ENCODE measurements around the gene ZPR1. TPM values are rescaled to one million over a fixed set of nuclear protein-coding genes. Genes with fewer than 3 reads are reported as not detected.

ZPR1 gene
- total RNA-seq, 1 experiment from 2014 or later, result 105 TPM

DNA sequence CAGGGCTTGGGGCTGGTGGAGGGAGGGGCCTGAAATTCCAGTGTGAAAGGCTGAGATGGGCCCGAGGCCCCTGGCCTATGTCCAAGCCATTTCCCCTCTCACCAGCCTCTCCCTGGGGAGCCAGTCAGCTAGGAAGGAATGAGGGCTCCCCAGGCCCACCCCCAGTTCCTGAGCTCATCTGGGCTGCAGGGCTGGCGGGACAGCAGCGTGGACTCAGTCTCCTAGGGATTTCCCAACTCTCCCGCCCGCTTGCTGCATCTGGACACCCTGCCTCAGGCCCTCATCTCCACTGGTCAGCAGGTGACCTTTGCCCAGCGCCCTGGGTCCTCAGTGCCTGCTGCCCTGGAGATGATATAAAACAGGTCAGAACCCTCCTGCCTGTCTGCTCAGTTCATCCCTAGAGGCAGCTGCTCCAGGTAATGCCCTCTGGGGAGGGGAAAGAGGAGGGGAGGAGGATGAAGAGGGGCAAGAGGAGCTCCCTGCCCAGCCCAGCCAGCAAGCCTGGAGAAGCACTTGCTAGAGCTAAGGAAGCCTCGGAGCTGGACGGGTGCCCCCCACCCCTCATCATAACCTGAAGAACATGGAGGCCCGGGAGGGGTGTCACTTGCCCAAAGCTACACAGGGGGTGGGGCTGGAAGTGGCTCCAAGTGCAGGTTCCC is 41.8 kb upstream of the ZPR1 start, which contains the start of gene APOC3:
APOC3 (plus strand) TSS at position 383 of the 659 bp plus-strand sequence. CDS start 676 bp downstream, outside the sequence.
- intact Hi-C loops (cut with micrococcal nuclease), result no loop called here
- TF ChIP-seq, protein P1, sequence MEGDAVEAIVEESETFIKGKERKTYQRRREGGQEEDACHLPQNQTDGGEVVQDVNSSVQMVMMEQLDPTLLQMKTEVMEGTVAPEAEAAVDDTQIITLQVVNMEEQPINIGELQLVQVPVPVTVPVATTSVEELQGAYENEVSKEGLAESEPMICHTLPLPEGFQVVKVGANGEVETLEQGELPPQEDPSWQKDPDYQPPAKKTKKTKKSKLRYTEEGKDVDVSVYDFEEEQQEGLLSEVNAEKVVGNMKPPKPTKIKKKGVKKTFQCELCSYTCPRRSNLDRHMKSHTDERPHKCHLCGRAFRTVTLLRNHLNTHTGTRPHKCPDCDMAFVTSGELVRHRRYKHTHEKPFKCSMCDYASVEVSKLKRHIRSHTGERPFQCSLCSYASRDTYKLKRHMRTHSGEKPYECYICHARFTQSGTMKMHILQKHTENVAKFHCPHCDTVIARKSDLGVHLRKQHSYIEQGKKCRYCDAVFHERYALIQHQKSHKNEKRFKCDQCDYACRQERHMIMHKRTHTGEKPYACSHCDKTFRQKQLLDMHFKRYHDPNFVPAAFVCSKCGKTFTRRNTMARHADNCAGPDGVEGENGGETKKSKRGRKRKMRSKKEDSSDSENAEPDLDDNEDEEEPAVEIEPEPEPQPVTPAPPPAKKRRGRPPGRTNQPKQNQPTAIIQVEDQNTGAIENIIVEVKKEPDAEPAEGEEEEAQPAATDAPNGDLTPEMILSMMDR (IDR thresholded peaks at IDR 0.05; ENCODE audit: unreplicated experiment), result no peak
- BruUV-seq (replicated peaks), result no TSS peak
- Mint-ChIP-seq H3K27ac (ENCODE audit: low read depth, unreplicated experiment) (no peak within 1 kb of the TSS), H3K9me3 (ENCODE audit: unreplicated experiment) (no peaks in the 10 kb centered on the region), H3K36me3 (ENCODE audit: insufficient read depth, unreplicated experiment) (no peaks in the 10 kb centered on the region), H3K27me3 (ENCODE audit: insufficient read depth, unreplicated experiment) (no peaks in the 10 kb centered on the region), H3K4me1 (ENCODE audit: insufficient read depth, unreplicated experiment) (no peaks in the 10 kb centered on the region), H3K4me3 (ENCODE audit: unreplicated experiment) (no peak within 1 kb of the TSS)
- DNase-seq (ENCODE audit: unreplicated experiment), result peak; percentile 17
- POLR2A ChIA-PET, result interaction anchor here (0.6 to 1.0 kb wide), 2 partner anchors 10 to 43 kb away, joined by 3 read pairs; no protein-coding TSS in a partner anchor
- CTCF ChIA-PET, result interaction anchor here (0.7 kb wide), 1 partner anchor 40 kb away, joined by 3 read pairs; no protein-coding TSS in a partner anchor

DNA sequence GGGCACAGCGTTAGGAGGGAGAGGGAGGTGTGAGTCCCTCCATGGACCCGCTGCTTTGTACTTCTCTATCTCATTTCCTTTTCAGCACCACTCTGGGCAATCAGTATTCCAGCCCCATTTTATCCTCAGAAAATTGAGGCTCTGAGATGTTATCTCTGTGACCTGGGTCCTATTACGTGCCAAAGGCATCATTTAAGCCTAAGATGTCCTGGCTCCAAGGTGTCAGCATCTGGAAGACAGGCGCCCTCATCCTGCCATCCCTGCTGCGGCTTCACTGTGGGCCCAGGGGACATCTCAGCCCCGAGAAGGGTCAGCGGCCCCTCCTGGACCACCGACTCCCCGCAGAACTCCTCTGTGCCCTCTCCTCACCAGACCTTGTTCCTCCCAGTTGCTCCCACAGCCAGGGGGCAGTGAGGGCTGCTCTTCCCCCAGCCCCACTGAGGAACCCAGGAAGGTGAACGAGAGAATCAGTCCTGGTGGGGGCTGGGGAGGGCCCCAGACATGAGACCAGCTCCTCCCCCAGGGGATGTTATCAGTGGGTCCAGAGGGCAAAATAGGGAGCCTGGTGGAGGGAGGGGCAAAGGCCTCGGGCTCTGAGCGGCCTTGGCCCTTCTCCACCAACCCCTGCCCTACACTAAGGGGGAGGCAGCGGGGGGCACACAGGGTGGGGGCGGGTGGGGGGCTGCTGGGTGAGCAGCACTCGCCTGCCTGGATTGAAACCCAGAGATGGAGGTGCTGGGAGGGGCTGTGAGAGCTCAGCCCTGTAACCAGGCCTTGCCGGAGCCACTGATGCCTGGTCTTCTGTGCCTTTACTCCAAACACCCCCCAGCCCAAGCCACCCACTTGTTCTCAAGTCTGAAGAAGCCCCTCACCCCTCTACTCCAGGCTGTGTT is 41.1 kb upstream of the ZPR1 start:
- Mint-ChIP-seq H3K4me3 (ENCODE audit: unreplicated experiment) (no peak overlapping the region), H3K9me3 (ENCODE audit: unreplicated experiment) (no peaks in the 10 kb centered on the region), H3K27ac (ENCODE audit: low read depth, unreplicated experiment) (no peak overlapping the region), H3K36me3 (ENCODE audit: insufficient read depth, unreplicated experiment) (no peaks in the 10 kb centered on the region), H3K4me1 (ENCODE audit: insufficient read depth, unreplicated experiment) (no peaks in the 10 kb centered on the region), H3K27me3 (ENCODE audit: insufficient read depth, unreplicated experiment) (no peaks in the 10 kb centered on the region)
- no TSS peak for BruUV-seq (replicated peaks)
- CTCF ChIA-PET, result interaction anchor here (0.6 kb wide), 1 partner anchor 82 kb away, joined by 3 read pairs; no protein-coding TSS in a partner anchor
- intact Hi-C loops (cut with micrococcal nuclease), result no loop called here
- TF ChIP-seq, protein P1 (IDR thresholded peaks at IDR 0.05; ENCODE audit: unreplicated experiment), result no peak
- POLR2A ChIA-PET, result interaction anchor here (0.6 to 1.0 kb wide), 2 partner anchors 11 to 42 kb away, joined by 3 read pairs; no protein-coding TSS in a partner anchor
- no peak for DNase-seq (ENCODE audit: unreplicated experiment)

DNA sequence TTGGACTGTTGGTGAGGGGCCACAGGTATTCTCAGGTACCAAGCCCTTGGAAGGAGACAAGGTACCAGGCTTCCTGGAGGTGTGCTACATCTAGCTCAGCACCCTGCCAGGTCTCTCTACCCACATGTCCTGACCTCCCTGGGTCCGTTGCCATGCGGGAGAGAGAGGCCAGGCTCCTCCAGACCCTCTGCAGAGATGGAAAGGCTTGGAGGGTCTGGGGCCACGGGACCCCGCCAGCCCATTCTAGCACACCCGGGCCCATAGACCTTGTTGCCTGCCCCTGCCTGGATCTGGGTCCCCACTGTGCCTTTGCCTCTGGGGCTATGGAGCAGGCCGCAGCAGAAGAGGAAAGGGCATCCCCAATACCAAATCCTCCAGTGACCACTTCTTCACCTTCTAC is 39.6 kb upstream of the ZPR1 start:
- DNase-seq (ENCODE audit: unreplicated experiment), result no peak
- no peaks in the 10 kb centered on the region for H3K4me1 Mint-ChIP-seq (ENCODE audit: insufficient read depth, unreplicated experiment)
- no peak overlapping the region for H3K4me3 Mint-ChIP-seq (ENCODE audit: unreplicated experiment)
- POLR2A ChIA-PET, result no interaction called here
- CTCF ChIA-PET, result no interaction called here
- no peaks in the 10 kb centered on the region for H3K36me3 Mint-ChIP-seq (ENCODE audit: insufficient read depth, unreplicated experiment)
- H3K9me3 Mint-ChIP-seq (ENCODE audit: unreplicated experiment), result no peaks in the 10 kb centered on the region
- intact Hi-C loops (cut with micrococcal nuclease), result no loop called here
- no peaks in the 10 kb centered on the region for H3K27me3 Mint-ChIP-seq (ENCODE audit: insufficient read depth, unreplicated experiment)
- no peak overlapping the region for H3K27ac Mint-ChIP-seq (ENCODE audit: low read depth, unreplicated experiment)
- no TSS peak for BruUV-seq (replicated peaks)
- TF ChIP-seq, protein P1 (IDR thresholded peaks at IDR 0.05; ENCODE audit: unreplicated experiment), result no peak

DNA sequence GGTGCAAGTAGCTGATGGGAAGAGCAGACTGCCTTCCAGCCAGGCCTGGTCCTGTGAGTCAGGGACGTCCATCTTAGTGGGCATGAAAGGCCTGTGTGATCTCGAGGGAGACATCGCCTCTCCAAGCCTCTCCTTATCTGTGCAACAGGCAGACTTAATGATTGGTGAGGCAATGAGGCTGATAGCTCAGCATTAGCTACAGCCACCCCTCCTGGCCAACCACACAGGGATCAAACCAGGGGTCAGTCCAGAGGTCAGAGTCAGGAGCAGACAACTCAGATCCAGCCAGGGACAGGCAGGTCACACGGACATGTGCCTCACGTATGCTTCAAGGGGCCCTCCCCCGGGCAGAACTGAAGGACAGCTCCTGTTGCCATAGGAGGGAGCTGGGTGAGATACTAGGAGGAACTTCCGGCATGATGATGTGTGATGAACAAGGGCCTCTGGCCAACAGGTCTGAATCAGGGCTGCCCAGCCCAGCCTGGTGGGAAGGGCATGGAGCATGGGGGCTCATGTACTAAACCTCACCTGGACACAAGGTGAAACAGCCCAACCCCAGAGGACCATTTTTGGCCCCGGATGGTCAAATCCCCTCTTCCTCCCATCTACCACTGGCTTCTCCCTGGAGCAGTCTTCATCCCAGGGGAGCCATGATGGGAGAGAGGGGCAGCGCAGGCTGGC is 39.1 kb upstream of the ZPR1 start:
- Mint-ChIP-seq H3K27ac (ENCODE audit: low read depth, unreplicated experiment) (no peak overlapping the region), H3K9me3 (ENCODE audit: unreplicated experiment) (no peaks in the 10 kb centered on the region), H3K4me3 (ENCODE audit: unreplicated experiment) (no peak overlapping the region), H3K27me3 (ENCODE audit: insufficient read depth, unreplicated experiment) (no peaks in the 10 kb centered on the region), H3K36me3 (ENCODE audit: insufficient read depth, unreplicated experiment) (no peaks in the 10 kb centered on the region), H3K4me1 (ENCODE audit: insufficient read depth, unreplicated experiment) (no peaks in the 10 kb centered on the region)
- ChIA-PET POLR2A (no interaction called here), CTCF (no interaction called here)
- DNase-seq (ENCODE audit: unreplicated experiment), result no peak
- TF ChIP-seq, protein P1 (IDR thresholded peaks at IDR 0.05; ENCODE audit: unreplicated experiment), result no peak
- intact Hi-C loops (cut with micrococcal nuclease), result no loop called here
- no TSS peak for BruUV-seq (replicated peaks)
